ENCODE data around the gene MATR3. TPM values are rescaled to one million over a fixed set of nuclear protein-coding genes. Genes with fewer than 3 reads are reported as not detected.

MATR3 gene
- polyA plus RNA-seq, 3 donors: 61.8 to 174 (median 137) TPM

DNA sequence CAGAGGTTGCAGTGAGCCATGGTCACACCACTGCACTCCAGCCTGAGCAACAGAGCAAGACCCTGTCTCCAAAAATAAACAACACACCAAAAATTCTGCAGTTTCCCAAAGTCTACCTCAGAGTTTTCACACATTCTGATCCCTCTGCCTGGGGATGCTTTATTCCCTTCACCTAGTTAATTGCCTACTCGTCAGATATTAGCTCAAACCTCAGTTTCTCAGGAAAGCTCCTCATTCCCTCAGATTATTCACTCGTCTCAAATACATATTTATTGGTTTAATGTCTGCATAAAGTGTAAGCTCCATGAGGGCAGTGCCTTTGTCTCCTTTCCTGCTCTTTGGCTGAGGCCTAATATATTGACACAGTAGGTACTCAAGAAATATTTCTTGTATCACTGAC is 2.5 kb upstream of the MATR3 start:
- peaks cover 16 to 21% of the 10 kb centered on the region in 2 donors for H3K4me1 ChIP-seq (ENCODE audit: control insufficient read depth in 1 of 2, insufficient read depth in 2 of 2, low read length in 2 of 2)
- no peak overlapping the region for H2AFZ ChIP-seq (ENCODE audit: insufficient read depth, low read depth, low read length, poor library complexity, severe bottlenecking)
- Mint-ChIP-seq H3K4me1 (peaks cover 22% of the 10 kb centered on the region), H3K27me3 (ENCODE audit: low read depth in 3 of 3) (peaks cover 0 to 2% (median 0%) of the 10 kb centered on the region in 3 donors), H3K9me3 (peaks cover 0 to 2% (median 0%) of the 10 kb centered on the region in 7 donors), H3K27ac (no peak overlapping the region), H3K36me3 (peaks cover 0 to 2% of the 10 kb centered on the region in 2 donors), H3K4me3 (no peak overlapping the region)
- no CpG with 5 or more reads among the region's 2 CpGs for WGBS (ENCODE audit: insufficient coverage)
- no peaks in the 10 kb centered on the region for H3K36me3 ChIP-seq (replicated peaks in 1 of 2; ENCODE audit: control insufficient read depth in 1 of 2, insufficient read depth in 2 of 2, low read length in 2 of 2)
- H3K4me2 ChIP-seq (replicated peaks; ENCODE audit: extremely low read depth, low read length, poor library complexity, severe bottlenecking): no peak overlapping the region
- intact Hi-C loops (cut with micrococcal nuclease): loop anchor here (2.0 to 10.0 kb wide), 2 partner anchors 14 to 716 kb away; partner anchors contain the start of gene HSPA9 (in 1 of the 2)
- H3K27me3 ChIP-seq (ENCODE audit: control insufficient read depth in 2 of 2, insufficient read depth in 2 of 2, low read length in 2 of 2): no peaks in the 10 kb centered on the region
- no peak overlapping the region for H3K27ac ChIP-seq (ENCODE audit: low read depth in 1 of 2, low read length in 2 of 2)
- H3K4me3 ChIP-seq (replicated peaks in 1 of 3; ENCODE audit: low read depth in 2 of 3, low read length in 3 of 3): no peak overlapping the region
- no peaks in the 10 kb centered on the region for H3K9me3 ChIP-seq (replicated peaks in 1 of 2; ENCODE audit: control insufficient read depth in 1 of 2, insufficient read depth in 1 of 2, low read length in 2 of 2)
- no peak for DNase-seq
- H3K79me2 ChIP-seq (ENCODE audit: insufficient read depth, low read length): peaks cover 32% of the 10 kb centered on the region
- H3K9ac ChIP-seq (ENCODE audit: insufficient read depth, low read length, poor library complexity, severe bottlenecking): no peak overlapping the region
- TF ChIP-seq, protein P1, sequence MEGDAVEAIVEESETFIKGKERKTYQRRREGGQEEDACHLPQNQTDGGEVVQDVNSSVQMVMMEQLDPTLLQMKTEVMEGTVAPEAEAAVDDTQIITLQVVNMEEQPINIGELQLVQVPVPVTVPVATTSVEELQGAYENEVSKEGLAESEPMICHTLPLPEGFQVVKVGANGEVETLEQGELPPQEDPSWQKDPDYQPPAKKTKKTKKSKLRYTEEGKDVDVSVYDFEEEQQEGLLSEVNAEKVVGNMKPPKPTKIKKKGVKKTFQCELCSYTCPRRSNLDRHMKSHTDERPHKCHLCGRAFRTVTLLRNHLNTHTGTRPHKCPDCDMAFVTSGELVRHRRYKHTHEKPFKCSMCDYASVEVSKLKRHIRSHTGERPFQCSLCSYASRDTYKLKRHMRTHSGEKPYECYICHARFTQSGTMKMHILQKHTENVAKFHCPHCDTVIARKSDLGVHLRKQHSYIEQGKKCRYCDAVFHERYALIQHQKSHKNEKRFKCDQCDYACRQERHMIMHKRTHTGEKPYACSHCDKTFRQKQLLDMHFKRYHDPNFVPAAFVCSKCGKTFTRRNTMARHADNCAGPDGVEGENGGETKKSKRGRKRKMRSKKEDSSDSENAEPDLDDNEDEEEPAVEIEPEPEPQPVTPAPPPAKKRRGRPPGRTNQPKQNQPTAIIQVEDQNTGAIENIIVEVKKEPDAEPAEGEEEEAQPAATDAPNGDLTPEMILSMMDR (IDR thresholded peaks at IDR 0.05): no peak
- H4K20me1 ChIP-seq (ENCODE audit: insufficient read depth, low read length): peaks cover 14% of the 10 kb centered on the region

- Histone ChIP-seq H3K9ac (ENCODE audit: insufficient read depth, low read length, poor library complexity, severe bottlenecking) (peak overlapping the region; percentile 99), H2AFZ (ENCODE audit: insufficient read depth, low read depth, low read length, poor library complexity, severe bottlenecking) (peak overlapping the region; percentile 70), H3K27ac (ENCODE audit: low read depth in 1 of 2, low read length in 2 of 2) (peak overlapping the region; percentile 91 to 96), H3K4me2 (replicated peaks; ENCODE audit: extremely low read depth, low read length, poor library complexity, severe bottlenecking) (peak overlapping the region; percentile 90), H3K79me2 (ENCODE audit: insufficient read depth, low read length) (peaks cover 53% of the 10 kb centered on the region), H3K9me3 (replicated peaks in 1 of 2; ENCODE audit: control insufficient read depth in 1 of 2, insufficient read depth in 1 of 2, low read length in 2 of 2) (no peaks in the 10 kb centered on the region), H3K4me3 (replicated peaks in 1 of 3; ENCODE audit: low read depth in 2 of 3, low read length in 3 of 3) (peak overlapping the region; percentile 70 to 93 (median 91)), H3K27me3 (ENCODE audit: control insufficient read depth in 2 of 2, insufficient read depth in 2 of 2, low read length in 2 of 2) (no peaks in the 10 kb centered on the region), H4K20me1 (ENCODE audit: insufficient read depth, low read length) (peaks cover 35% of the 10 kb centered on the region), H3K4me1 (ENCODE audit: control insufficient read depth in 1 of 2, insufficient read depth in 2 of 2, low read length in 2 of 2) (peaks cover 18 to 32% of the 10 kb centered on the region in 2 donors), H3K36me3 (replicated peaks in 1 of 2; ENCODE audit: control insufficient read depth in 1 of 2, insufficient read depth in 2 of 2, low read length in 2 of 2) (no peaks in the 10 kb centered on the region)
- Mint-ChIP-seq H3K9me3 (peaks cover 0 to 2% (median 0%) of the 10 kb centered on the region in 7 donors), H3K27ac (peak overlapping the region; percentile 97 to 99 (median 98)), H3K4me1 (peaks cover 33% of the 10 kb centered on the region), H3K36me3 (no peaks in the 10 kb centered on the region), H3K27me3 (ENCODE audit: low read depth in 3 of 3) (peaks cover 0 to 2% (median 0%) of the 10 kb centered on the region in 3 donors), H3K4me3 (peak overlapping the region; percentile 95 to 96)
- TF ChIP-seq, protein P1 (IDR thresholded peaks at IDR 0.05): no peak
- DNase-seq: no peak
- 10% methylated on average over 9 of the region's 11 CpGs for WGBS (ENCODE audit: insufficient coverage)
- intact Hi-C loops (cut with micrococcal nuclease): loop anchor here in 1 of 2 donors (10.0 kb wide), 1 partner anchor 718 kb away; the partner anchor contains the start of gene HSPA9
These were observed 386 bp upstream of the MATR3 start for GRCh38 chr5:139293202-139293506.

Data from CD14-positive monocyte (primary cell).